Immature natural killer cell (primary cell): ENCODE measurements around the gene TRMT10C. TPM values are rescaled to one million over a fixed set of nuclear protein-coding genes. Genes with fewer than 3 reads are reported as not detected.
"Not testable (repeated sequence)": the region's sequence is repeated elsewhere in the genome, so short reads cannot be mapped to it uniquely, and the experiment has no call there.

Experiments
- DNase-seq, 3 donors: peaks; one replicate each; pipeline ENCODE4 v3.0.0; 2022; ENCODE audit warnings: mixed read lengths in 1 of 3
- H3K27ac Mint-ChIP-seq, 6 donors: one replicate each; pipeline ENCODE4 v1.8.0; 2020; ENCODE audit warnings: mixed read lengths in 6 of 6, mild to moderate bottlenecking in 5 of 6, inconsistent platforms in 4 of 6, moderate library complexity in 3 of 6
- H3K27me3 Mint-ChIP-seq, 3 donors: one replicate each; pipeline ENCODE4 v1.8.0; 2020 to 2021; ENCODE audit warnings: low read depth in 3 of 3, mild to moderate bottlenecking in 3 of 3, mixed read lengths in 3 of 3, moderate library complexity in 3 of 3, inconsistent platforms in 1 of 3
- H3K36me3 Mint-ChIP-seq, 3 donors: one replicate each; pipeline ENCODE4 v1.8.0; 2020; ENCODE audit warnings: mixed read lengths in 3 of 3, inconsistent platforms in 2 of 3, mild to moderate bottlenecking in 2 of 3
- H3K4me1 Mint-ChIP-seq, 2 donors: one replicate each; pipeline ENCODE4 v1.8.0; 2020; ENCODE audit warnings: inconsistent platforms in 2 of 2, mild to moderate bottlenecking in 2 of 2, mixed read lengths in 2 of 2, moderate library complexity in 1 of 2
- H3K4me3 Mint-ChIP-seq, 5 donors: one replicate each; pipeline ENCODE4 v1.8.0; 2020; ENCODE audit warnings: mild to moderate bottlenecking in 5 of 5, mixed read lengths in 5 of 5, inconsistent platforms in 3 of 5, moderate library complexity in 3 of 5
- H3K9me3 Mint-ChIP-seq, 6 donors: one replicate each; pipeline ENCODE4 v1.8.0; 2020; ENCODE audit warnings: mild to moderate bottlenecking in 6 of 6, mixed read lengths in 6 of 6, inconsistent platforms in 4 of 6, moderate library complexity in 3 of 6
- polyA plus RNA-seq, 3 donors: library from polyadenylated mRNA; unstranded; fragments of 300-500 nt; fragmentation: Illumina TruSeq; gene quantifications; one replicate each; pipeline ENCODE4 v1.2.3, GENCODE V29; 2021

Gene TRMT10C
- polyA plus RNA-seq, 3 donors from 2014 or later = 27.5 to 33.6 (median 28.8) TPM

- H3K27ac Mint-ChIP-seq = peak overlapping the region in 1 of 6 donors; percentile 76
- peaks cover 5 to 20% (median 15%) of the 10 kb centered on the region in 3 donors for H3K27me3 Mint-ChIP-seq
- DNase-seq = no peak
- peaks cover 25 to 33% of the 10 kb centered on the region in 2 donors for H3K4me1 Mint-ChIP-seq
- peaks cover 0 to 3% (median 2%) of the 10 kb centered on the region in 3 donors for H3K36me3 Mint-ChIP-seq
- no peaks in the 10 kb centered on the region for H3K9me3 Mint-ChIP-seq
- H3K4me3 Mint-ChIP-seq = no peak overlapping the region
These were observed 9.6 kb downstream of the TRMT10C start for GRCh38 chr3:101571028-101571895.

- Mint-ChIP-seq H3K27me3 (peaks cover 5 to 20% (median 15%) of the 10 kb centered on the region in 3 donors), H3K27ac (peak within 1 kb of the TSS; percentile 97 to 99 (median 98)), H3K4me3 (peak within 1 kb of the TSS; percentile 94 to 100 (median 97)), H3K9me3 (no peaks in the 10 kb centered on the region), H3K36me3 (peaks cover 0 to 5% (median 3%) of the 10 kb centered on the region in 3 donors), H3K4me1 (peaks cover 34 to 57% of the 10 kb centered on the region in 2 donors)
- DNase-seq = peak; percentile 98 to 99 (median 99)
These were observed 12.1 kb downstream of the TRMT10C start, which contains the start of gene PCNP for GRCh38 chr3:101573449-101574387. PCNP (plus strand) TSS chr3:101574180; CDS start chr3:101574216, 36 bp downstream.

- Mint-ChIP-seq H3K4me3 (peak overlapping the region; percentile 94 to 100 (median 97)), H3K27ac (peak overlapping the region; percentile 97 to 99 (median 98)), H3K9me3 (no peaks in the 10 kb centered on the region), H3K27me3 (peaks cover 5 to 17% (median 15%) of the 10 kb centered on the region in 3 donors), H3K36me3 (peaks cover 0 to 5% (median 3%) of the 10 kb centered on the region in 3 donors), H3K4me1 (peaks cover 40 to 66% of the 10 kb centered on the region in 2 donors)
- DNase-seq = no peak
These were observed 12.9 kb downstream of the TRMT10C start for GRCh38 chr3:101574388-101575112.

GRCh38 chr3:101577286-101577685 is 15.6 kb downstream of the TRMT10C start:
- Mint-ChIP-seq H3K27me3 (peaks cover 5 to 15% (median 14%) of the 10 kb centered on the region in 3 donors), H3K4me1 (peaks cover 51 to 81% of the 10 kb centered on the region in 2 donors), H3K27ac (no peak overlapping the region), H3K4me3 (no peak overlapping the region), H3K9me3 (no peaks in the 10 kb centered on the region), H3K36me3 (peaks cover 0 to 13% (median 3%) of the 10 kb centered on the region in 3 donors)
- no peak for DNase-seq

GRCh38 chr3:101588616-101589015 is 26.9 kb downstream of the TRMT10C start:
- Mint-ChIP-seq H3K27ac (peak overlapping the region in 2 of 6 donors; percentile 13 to 40), H3K36me3 (peaks cover 0 to 22% (median 9%) of the 10 kb centered on the region in 3 donors), H3K27me3 (no peaks in the 10 kb centered on the region), H3K4me3 (no peak overlapping the region), H3K4me1 (peaks cover 9 to 50% of the 10 kb centered on the region in 2 donors), H3K9me3 (no peaks in the 10 kb centered on the region)
- DNase-seq = no peak

- Mint-ChIP-seq H3K27ac (peak overlapping the region in 5 of 6 donors; percentile 5 to 77 (median 55)), H3K4me3 (no peak overlapping the region), H3K4me1 (peaks cover 6 to 40% of the 10 kb centered on the region in 2 donors), H3K36me3 (peaks cover 0 to 22% (median 12%) of the 10 kb centered on the region in 3 donors), H3K27me3 (no peaks in the 10 kb centered on the region), H3K9me3 (no peaks in the 10 kb centered on the region)
- no peak for DNase-seq
These were observed 29.4 kb downstream of the TRMT10C start for GRCh38 chr3:101591071-101591470.

- Mint-ChIP-seq H3K9me3 (no peaks in the 10 kb centered on the region), H3K4me3 (no peak overlapping the region), H3K27ac (no peak overlapping the region), H3K27me3 (peaks cover 0 to 1% (median 0%) of the 10 kb centered on the region in 3 donors), H3K4me1 (no peaks in the 10 kb centered on the region), H3K36me3 (peaks cover 0 to 3% (median 0%) of the 10 kb centered on the region in 3 donors)
- no peak for DNase-seq
These were observed 41.1 kb downstream of the TRMT10C start for GRCh38 chr3:101602731-101603130.

GRCh38 chr3:101603184-101603583 is 41.5 kb downstream of the TRMT10C start:
- Mint-ChIP-seq H3K9me3 (no peaks in the 10 kb centered on the region), H3K36me3 (peaks cover 0 to 3% (median 0%) of the 10 kb centered on the region in 3 donors), H3K27ac (no peak overlapping the region), H3K4me1 (no peaks in the 10 kb centered on the region), H3K27me3 (peaks cover 0 to 1% (median 0%) of the 10 kb centered on the region in 3 donors), H3K4me3 (no peak overlapping the region)
- no peak for DNase-seq

- H3K27me3 Mint-ChIP-seq, H3K9me3 Mint-ChIP-seq, H3K4me3 Mint-ChIP-seq, H3K36me3 Mint-ChIP-seq, DNase-seq, H3K4me1 Mint-ChIP-seq, H3K27ac Mint-ChIP-seq: not testable (repeated sequence)
These were observed 43.7 kb downstream of the TRMT10C start for GRCh38 chr3:101605398-101605797.

GRCh38 chr3:101611023-101611422 is 49.4 kb downstream of the TRMT10C start:
- H3K4me3 Mint-ChIP-seq = no peak overlapping the region

GRCh38 chr3:101613014-101613413 is 51.3 kb downstream of the TRMT10C start:
- H3K4me3 Mint-ChIP-seq = not testable (repeated sequence)
- H3K27ac Mint-ChIP-seq = peak overlapping the region in 1 of 6 donors; percentile 64

More at GRCh38 chr3:101611023-101611422, 49.4 kb downstream of the TRMT10C start:
- Mint-ChIP-seq H3K9me3 (no peaks in the 10 kb centered on the region), H3K36me3 (no peaks in the 10 kb centered on the region), H3K4me1 (no peaks in the 10 kb centered on the region), H3K27me3 (peaks cover 0 to 1% (median 0%) of the 10 kb centered on the region in 3 donors), H3K27ac (no peak overlapping the region)
- DNase-seq = no peak

GRCh38 chr3:101615525-101615924 is 53.9 kb downstream of the TRMT10C start:
- H3K27me3 Mint-ChIP-seq = no peaks in the 10 kb centered on the region
- DNase-seq = no peak
- H3K9me3 Mint-ChIP-seq = no peaks in the 10 kb centered on the region
- no peak overlapping the region for H3K27ac Mint-ChIP-seq
- no peaks in the 10 kb centered on the region for H3K36me3 Mint-ChIP-seq
- no peak overlapping the region for H3K4me3 Mint-ChIP-seq
- H3K4me1 Mint-ChIP-seq = no peaks in the 10 kb centered on the region

More at GRCh38 chr3:101613014-101613413, 51.3 kb downstream of the TRMT10C start:
- not testable (repeated sequence) for H3K27me3 Mint-ChIP-seq, H3K9me3 Mint-ChIP-seq, H3K36me3 Mint-ChIP-seq, DNase-seq, H3K4me1 Mint-ChIP-seq
